ENCODE measurements around the gene CBLB. TPM values are rescaled to one million over a fixed set of nuclear protein-coding genes. Genes with fewer than 3 reads are reported as not detected.

CBLB gene
- total RNA-seq, 1 donor from 2014 or later: 29.7 TPM

GRCh38 chr3:105847865-105848264 lies 20.9 kb downstream of the CBLB start:
- Histone ChIP-seq H3K4me1 (peaks cover 7% of the 10 kb centered on the region), H3K36me3 (peaks cover 22% of the 10 kb centered on the region), H3K9me3 (no peaks in the 10 kb centered on the region), H3K27ac (no peak overlapping the region), H3K4me3 (no peak overlapping the region), H3K27me3 (ENCODE audit: low read depth) (no peaks in the 10 kb centered on the region)
- DNase-seq (no peak), ATAC-seq (no peak)
- intact Hi-C loops (cut with DNase I): no loop called here
- TF ChIP-seq, protein P1, sequence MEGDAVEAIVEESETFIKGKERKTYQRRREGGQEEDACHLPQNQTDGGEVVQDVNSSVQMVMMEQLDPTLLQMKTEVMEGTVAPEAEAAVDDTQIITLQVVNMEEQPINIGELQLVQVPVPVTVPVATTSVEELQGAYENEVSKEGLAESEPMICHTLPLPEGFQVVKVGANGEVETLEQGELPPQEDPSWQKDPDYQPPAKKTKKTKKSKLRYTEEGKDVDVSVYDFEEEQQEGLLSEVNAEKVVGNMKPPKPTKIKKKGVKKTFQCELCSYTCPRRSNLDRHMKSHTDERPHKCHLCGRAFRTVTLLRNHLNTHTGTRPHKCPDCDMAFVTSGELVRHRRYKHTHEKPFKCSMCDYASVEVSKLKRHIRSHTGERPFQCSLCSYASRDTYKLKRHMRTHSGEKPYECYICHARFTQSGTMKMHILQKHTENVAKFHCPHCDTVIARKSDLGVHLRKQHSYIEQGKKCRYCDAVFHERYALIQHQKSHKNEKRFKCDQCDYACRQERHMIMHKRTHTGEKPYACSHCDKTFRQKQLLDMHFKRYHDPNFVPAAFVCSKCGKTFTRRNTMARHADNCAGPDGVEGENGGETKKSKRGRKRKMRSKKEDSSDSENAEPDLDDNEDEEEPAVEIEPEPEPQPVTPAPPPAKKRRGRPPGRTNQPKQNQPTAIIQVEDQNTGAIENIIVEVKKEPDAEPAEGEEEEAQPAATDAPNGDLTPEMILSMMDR (IDR thresholded peaks at IDR 0.05): no peak

DNA sequence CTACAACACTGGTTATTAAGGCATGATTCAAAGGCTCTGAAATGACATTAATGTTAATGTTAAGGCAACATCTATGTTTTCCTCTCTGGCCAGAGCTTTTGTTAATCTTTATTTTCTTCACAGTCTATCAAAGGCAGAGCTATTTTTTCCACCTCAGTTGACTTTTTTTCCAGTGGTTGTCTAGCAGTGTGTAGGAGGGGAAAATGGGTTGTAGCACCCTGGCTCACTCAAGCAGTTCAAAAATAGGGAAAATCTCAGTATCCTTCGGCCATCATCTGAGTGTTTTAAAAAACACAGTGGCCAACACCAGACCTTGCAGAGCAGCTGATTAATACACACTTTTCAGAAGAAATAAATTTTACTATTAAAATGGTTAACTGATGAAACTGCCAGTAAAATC lies 21.4 kb downstream of the CBLB start:
- ATAC-seq (no peak), DNase-seq (no peak)
- peaks cover 7% of the 10 kb centered on the region for H3K4me1 ChIP-seq
- no peak overlapping the region for H3K4me3 ChIP-seq
- TF ChIP-seq, protein P1 (IDR thresholded peaks at IDR 0.05): no peak
- intact Hi-C loops (cut with DNase I): no loop called here
- H3K9me3 ChIP-seq: no peaks in the 10 kb centered on the region
- no peak overlapping the region for H3K27ac ChIP-seq
- no peaks in the 10 kb centered on the region for H3K27me3 ChIP-seq (ENCODE audit: low read depth)
- peaks cover 18% of the 10 kb centered on the region for H3K36me3 ChIP-seq

GRCh38 chr3:105846809-105847208 lies 22.0 kb downstream of the CBLB start:
- TF ChIP-seq, protein P1 (IDR thresholded peaks at IDR 0.05): no peak
- intact Hi-C loops (cut with DNase I): no loop called here

DNA sequence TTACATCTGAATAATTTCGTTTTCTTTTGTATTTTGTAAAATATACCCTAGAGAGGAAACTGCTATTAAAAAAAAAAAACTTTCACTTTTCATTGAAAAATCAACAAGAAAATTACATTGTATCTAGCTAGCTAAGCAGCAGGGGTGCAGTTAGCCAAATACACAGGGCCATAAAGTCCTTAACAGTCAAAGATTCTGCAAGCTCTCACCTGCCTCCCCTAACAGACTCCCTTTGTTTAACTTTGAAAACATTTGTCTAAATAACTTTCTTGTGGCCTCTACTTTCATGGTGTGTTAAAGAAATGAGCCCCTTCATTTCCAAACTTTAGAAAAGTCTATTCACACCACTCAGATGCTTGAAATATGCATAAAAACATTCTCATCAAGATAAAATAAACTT lies 23.3 kb downstream of the CBLB start:
- H3K9me3 ChIP-seq: no peaks in the 10 kb centered on the region
- ATAC-seq: no peak
- no peaks in the 10 kb centered on the region for H3K27me3 ChIP-seq (ENCODE audit: low read depth)
- no peak overlapping the region for H3K27ac ChIP-seq
- no peak overlapping the region for H3K4me3 ChIP-seq
- H3K4me1 ChIP-seq: peaks cover 7% of the 10 kb centered on the region
- intact Hi-C loops (cut with DNase I): no loop called here
- H3K36me3 ChIP-seq: peaks cover under 1% of the 10 kb centered on the region
- DNase-seq: no peak
- TF ChIP-seq, protein P1 (IDR thresholded peaks at IDR 0.05): no peak

More at GRCh38 chr3:105846809-105847208, 22.0 kb downstream of the CBLB start:
- ATAC-seq (no peak), DNase-seq (no peak)
- H3K9me3 ChIP-seq: no peaks in the 10 kb centered on the region
- H3K27me3 ChIP-seq (ENCODE audit: low read depth): no peaks in the 10 kb centered on the region
- H3K36me3 ChIP-seq: peaks cover 14% of the 10 kb centered on the region
- no peak overlapping the region for H3K27ac ChIP-seq
- H3K4me3 ChIP-seq: no peak overlapping the region
- peaks cover 7% of the 10 kb centered on the region for H3K4me1 ChIP-seq

GRCh38 chr3:105844704-105845103 lies 24.1 kb downstream of the CBLB start:
- intact Hi-C loops (cut with DNase I): no loop called here
- DNase-seq: no peak
- Histone ChIP-seq H3K27ac (no peak overlapping the region), H3K27me3 (ENCODE audit: low read depth) (no peaks in the 10 kb centered on the region), H3K36me3 (no peaks in the 10 kb centered on the region), H3K4me3 (no peak overlapping the region), H3K4me1 (peaks cover 7% of the 10 kb centered on the region), H3K9me3 (no peaks in the 10 kb centered on the region)
- no peak for ATAC-seq
- TF ChIP-seq, protein P1 (IDR thresholded peaks at IDR 0.05): no peak

DNA sequence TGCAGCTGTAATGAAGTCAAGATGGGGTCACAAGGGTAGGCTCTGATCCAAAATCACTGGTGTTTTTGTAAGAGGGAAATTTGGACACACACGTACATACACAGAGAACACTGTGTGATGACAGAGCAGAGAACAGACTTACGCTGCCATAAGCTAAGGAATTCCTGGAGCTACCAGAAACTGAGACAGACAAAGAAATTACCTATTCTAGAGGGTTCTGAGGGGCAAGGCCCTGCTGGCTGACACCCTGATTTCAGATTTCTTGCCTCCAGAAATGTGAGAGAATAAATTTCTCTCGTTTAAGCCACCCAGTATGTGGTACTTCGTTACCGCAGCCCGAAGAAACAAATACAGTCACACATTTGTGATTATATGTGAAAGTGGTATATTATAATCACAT lies 24.8 kb downstream of the CBLB start:
- Histone ChIP-seq H3K27ac (no peak overlapping the region), H3K27me3 (ENCODE audit: low read depth) (no peaks in the 10 kb centered on the region), H3K9me3 (no peaks in the 10 kb centered on the region), H3K4me1 (peaks cover 7% of the 10 kb centered on the region), H3K36me3 (no peaks in the 10 kb centered on the region), H3K4me3 (no peak overlapping the region)
- intact Hi-C loops (cut with DNase I): no loop called here
- TF ChIP-seq, protein P1 (IDR thresholded peaks at IDR 0.05): no peak
- DNase-seq (no peak), ATAC-seq (no peak)

Measured in lower lobe of right lung (tissue), 2 donors.